ENCODE measurements around the gene MEPE.

MEPE gene

GRCh38 chr4:87843936-87844335, 11.2 kb downstream of the MEPE start:
- H3K9me3 ChIP-seq (ENCODE audit: insufficient read depth, low read depth, low read length), result no peaks in the 10 kb centered on the region
- 95% methylated on average over 3 of the region's 3 CpGs for WGBS
- peaks cover 12% of the 10 kb centered on the region for H3K4me1 ChIP-seq (ENCODE audit: insufficient read depth, low read length)
- no peak overlapping the region for H3K4me3 ChIP-seq (ENCODE audit: low read length)
- no peaks in the 10 kb centered on the region for H3K27me3 ChIP-seq (ENCODE audit: insufficient read depth, low read length)
- no peak overlapping the region for H3K27ac ChIP-seq (ENCODE audit: low read depth, low read length)
- H3K9ac ChIP-seq (ENCODE audit: low read depth, low read length), result no peak overlapping the region
- H3K36me3 ChIP-seq (ENCODE audit: insufficient read depth, low read length), result no peaks in the 10 kb centered on the region

GRCh38 chr4:87844452-87844851, 11.7 kb downstream of the MEPE start:
- Histone ChIP-seq H3K4me3 (ENCODE audit: low read length) (no peak overlapping the region), H3K27me3 (ENCODE audit: insufficient read depth, low read length) (no peaks in the 10 kb centered on the region), H3K36me3 (ENCODE audit: insufficient read depth, low read length) (no peaks in the 10 kb centered on the region), H3K4me1 (ENCODE audit: insufficient read depth, low read length) (peaks cover 7% of the 10 kb centered on the region; the same call in 1 of the 2 replicates), H3K9ac (ENCODE audit: low read depth, low read length) (no peak overlapping the region), H3K27ac (ENCODE audit: low read depth, low read length) (no peak overlapping the region), H3K9me3 (ENCODE audit: insufficient read depth, low read depth, low read length) (no peaks in the 10 kb centered on the region)
- WGBS, result 92% methylated on average over 1 of the region's 1 CpG

GRCh38 chr4:87846226-87846625, 13.5 kb downstream of the MEPE start:
- H3K4me3 ChIP-seq (ENCODE audit: low read length), result no peak overlapping the region
- no peaks in the 10 kb centered on the region for H3K9me3 ChIP-seq (ENCODE audit: insufficient read depth, low read depth, low read length)
- no peak overlapping the region for H3K27ac ChIP-seq (ENCODE audit: low read depth, low read length)
- no peaks in the 10 kb centered on the region for H3K36me3 ChIP-seq (ENCODE audit: insufficient read depth, low read length)
- 94% methylated on average over 5 of the region's 5 CpGs for WGBS
- no peaks in the 10 kb centered on the region for H3K27me3 ChIP-seq (ENCODE audit: insufficient read depth, low read length)
- H3K4me1 ChIP-seq (ENCODE audit: insufficient read depth, low read length), result peaks cover 2% of the 10 kb centered on the region; the same call in 1 of the 2 replicates
- H3K9ac ChIP-seq (ENCODE audit: low read depth, low read length), result no peak overlapping the region

- Histone ChIP-seq H3K27me3 (ENCODE audit: insufficient read depth, low read length) (no peaks in the 10 kb centered on the region), H3K4me1 (ENCODE audit: insufficient read depth, low read length) (peaks cover 14% of the 10 kb centered on the region), H3K4me3 (ENCODE audit: low read length) (peak overlapping the region; percentile 44), H3K9me3 (ENCODE audit: insufficient read depth, low read depth, low read length) (no peaks in the 10 kb centered on the region), H3K27ac (ENCODE audit: low read depth, low read length) (no peak overlapping the region), H3K9ac (ENCODE audit: low read depth, low read length) (no peak overlapping the region), H3K36me3 (ENCODE audit: insufficient read depth, low read length) (no peaks in the 10 kb centered on the region)
- WGBS, result 28% methylated on average over 15 of the region's 15 CpGs
These were observed 16.0 kb downstream of the MEPE start for GRCh38 chr4:87848622-87849351.

GRCh38 chr4:87849612-87850011, 16.8 kb downstream of the MEPE start:
- Histone ChIP-seq H3K4me3 (ENCODE audit: low read length) (no peak overlapping the region), H3K27ac (ENCODE audit: low read depth, low read length) (no peak overlapping the region; the same call in 1 of the 2 replicates)
- WGBS, result 50% methylated on average over 3 of the region's 4 CpGs

GRCh38 chr4:87851332-87851731, 18.6 kb downstream of the MEPE start:
- H3K9me3 ChIP-seq (ENCODE audit: insufficient read depth, low read depth, low read length), result no peaks in the 10 kb centered on the region
- WGBS, result 85% methylated on average over 8 of the region's 8 CpGs
- H3K4me1 ChIP-seq (ENCODE audit: insufficient read depth, low read length), result peaks cover 17% of the 10 kb centered on the region
- no peak overlapping the region for H3K27ac ChIP-seq (ENCODE audit: low read depth, low read length)
- H3K9ac ChIP-seq (ENCODE audit: low read depth, low read length), result no peak overlapping the region
- H3K27me3 ChIP-seq (ENCODE audit: insufficient read depth, low read length), result no peaks in the 10 kb centered on the region
- H3K4me3 ChIP-seq (ENCODE audit: low read length), result no peak overlapping the region
- no peaks in the 10 kb centered on the region for H3K36me3 ChIP-seq (ENCODE audit: insufficient read depth, low read length)

More at GRCh38 chr4:87849612-87850011, 16.8 kb downstream of the MEPE start:
- Histone ChIP-seq H3K27me3 (ENCODE audit: insufficient read depth, low read length) (no peaks in the 10 kb centered on the region), H3K9me3 (ENCODE audit: insufficient read depth, low read depth, low read length) (no peaks in the 10 kb centered on the region), H3K36me3 (ENCODE audit: insufficient read depth, low read length) (no peaks in the 10 kb centered on the region), H3K9ac (ENCODE audit: low read depth, low read length) (no peak overlapping the region), H3K4me1 (ENCODE audit: insufficient read depth, low read length) (peaks cover 17% of the 10 kb centered on the region)

- no peaks in the 10 kb centered on the region for H3K36me3 ChIP-seq (ENCODE audit: insufficient read depth, low read length)
- no peaks in the 10 kb centered on the region for H3K27me3 ChIP-seq (ENCODE audit: insufficient read depth, low read length)
- no peaks in the 10 kb centered on the region for H3K9me3 ChIP-seq (ENCODE audit: insufficient read depth, low read depth, low read length)
- no peak overlapping the region for H3K4me3 ChIP-seq (ENCODE audit: low read length)
- H3K27ac ChIP-seq (ENCODE audit: low read depth, low read length), result no peak overlapping the region
- WGBS, result 78% methylated on average over 4 of the region's 4 CpGs
- no peak overlapping the region for H3K9ac ChIP-seq (ENCODE audit: low read depth, low read length)
- peaks cover 21% of the 10 kb centered on the region for H3K4me1 ChIP-seq (ENCODE audit: insufficient read depth, low read length)
These were observed 19.2 kb downstream of the MEPE start for GRCh38 chr4:87851953-87852352.

- no peaks in the 10 kb centered on the region for H3K36me3 ChIP-seq (ENCODE audit: insufficient read depth, low read length)
- no peak overlapping the region for H3K4me3 ChIP-seq (ENCODE audit: low read length)
- H3K27me3 ChIP-seq (ENCODE audit: insufficient read depth, low read length), result no peaks in the 10 kb centered on the region
- no peak overlapping the region for H3K27ac ChIP-seq (ENCODE audit: low read depth, low read length)
- H3K4me1 ChIP-seq (ENCODE audit: insufficient read depth, low read length), result peaks cover 21% of the 10 kb centered on the region
- no peaks in the 10 kb centered on the region for H3K9me3 ChIP-seq (ENCODE audit: insufficient read depth, low read depth, low read length)
- WGBS, result 2% methylated on average over 3 of the region's 3 CpGs
- peak overlapping the region; percentile 37 for H3K9ac ChIP-seq (ENCODE audit: low read depth, low read length)
These were observed 20.3 kb downstream of the MEPE start for GRCh38 chr4:87853108-87853507.

GRCh38 chr4:87853891-87854290, 21.1 kb downstream of the MEPE start:
- no peak overlapping the region for H3K27ac ChIP-seq (ENCODE audit: low read depth, low read length)
- no peaks in the 10 kb centered on the region for H3K9me3 ChIP-seq (ENCODE audit: insufficient read depth, low read depth, low read length)
- no peak overlapping the region for H3K4me3 ChIP-seq (ENCODE audit: low read length)
- H3K27me3 ChIP-seq (ENCODE audit: insufficient read depth, low read length), result no peaks in the 10 kb centered on the region
- H3K9ac ChIP-seq (ENCODE audit: low read depth, low read length), result no peak overlapping the region
- H3K36me3 ChIP-seq (ENCODE audit: insufficient read depth, low read length), result no peaks in the 10 kb centered on the region
- H3K4me1 ChIP-seq (ENCODE audit: insufficient read depth, low read length), result peaks cover 19% of the 10 kb centered on the region

- Histone ChIP-seq H3K27ac (ENCODE audit: low read depth, low read length) (no peak overlapping the region), H3K4me1 (ENCODE audit: insufficient read depth, low read length) (peaks cover 19% of the 10 kb centered on the region), H3K27me3 (ENCODE audit: insufficient read depth, low read length) (no peaks in the 10 kb centered on the region), H3K4me3 (ENCODE audit: low read length) (no peak overlapping the region), H3K36me3 (ENCODE audit: insufficient read depth, low read length) (no peaks in the 10 kb centered on the region), H3K9ac (ENCODE audit: low read depth, low read length) (no peak overlapping the region), H3K9me3 (ENCODE audit: insufficient read depth, low read depth, low read length) (no peaks in the 10 kb centered on the region)
- 79% methylated on average over 8 of the region's 8 CpGs for WGBS
These were observed 22.8 kb downstream of the MEPE start for GRCh38 chr4:87855559-87855958.

- no peak overlapping the region for H3K9ac ChIP-seq (ENCODE audit: low read depth, low read length)
- 52% methylated on average over 1 of the region's 1 CpG for WGBS
These were observed 24.0 kb downstream of the MEPE start for GRCh38 chr4:87856816-87857215.

GRCh38 chr4:87857789-87858188, 25.0 kb downstream of the MEPE start:
- Histone ChIP-seq H3K9ac (ENCODE audit: low read depth, low read length) (no peak overlapping the region), H3K9me3 (ENCODE audit: insufficient read depth, low read depth, low read length) (no peaks in the 10 kb centered on the region), H3K27me3 (ENCODE audit: insufficient read depth, low read length) (no peaks in the 10 kb centered on the region)

More at GRCh38 chr4:87856816-87857215, 24.0 kb downstream of the MEPE start:
- H3K27me3 ChIP-seq (ENCODE audit: insufficient read depth, low read length), result no peaks in the 10 kb centered on the region
- H3K9me3 ChIP-seq (ENCODE audit: insufficient read depth, low read depth, low read length), result no peaks in the 10 kb centered on the region
- H3K27ac ChIP-seq (ENCODE audit: low read depth, low read length), result no peak overlapping the region; the same call in none of the 2 replicates
- peaks cover 19% of the 10 kb centered on the region for H3K4me1 ChIP-seq (ENCODE audit: insufficient read depth, low read length)
- no peak overlapping the region for H3K4me3 ChIP-seq (ENCODE audit: low read length)
- H3K36me3 ChIP-seq (ENCODE audit: insufficient read depth, low read length), result no peaks in the 10 kb centered on the region

More at GRCh38 chr4:87857789-87858188, 25.0 kb downstream of the MEPE start:
- Histone ChIP-seq H3K36me3 (ENCODE audit: insufficient read depth, low read length) (no peaks in the 10 kb centered on the region), H3K4me3 (ENCODE audit: low read length) (no peak overlapping the region), H3K27ac (ENCODE audit: low read depth, low read length) (no peak overlapping the region), H3K4me1 (ENCODE audit: insufficient read depth, low read length) (peaks cover 16% of the 10 kb centered on the region)
- WGBS, result 69% methylated on average over 4 of the region's 5 CpGs
